ENCODE data around the gene VSTM4.

Gene VSTM4

DNA sequence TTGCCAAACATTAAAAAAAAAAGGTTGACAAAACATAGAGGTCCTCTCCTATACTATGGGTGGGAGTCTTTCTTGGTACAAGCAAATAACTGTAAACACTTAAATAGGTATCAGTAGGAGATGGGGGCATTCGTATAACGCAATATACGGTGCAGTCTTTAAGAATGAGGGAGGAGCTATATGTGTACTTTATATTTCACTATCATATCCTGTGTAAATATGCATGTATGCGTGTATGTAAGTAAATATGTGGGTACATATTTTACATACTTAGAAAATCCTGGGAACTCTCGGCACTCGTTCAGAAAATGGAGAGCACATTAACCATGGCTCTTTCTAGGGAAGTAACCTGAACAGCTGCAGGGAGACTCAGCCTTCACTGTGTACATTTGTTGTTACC, 93.6 kb downstream of the VSTM4 start:
- no peak for DNase-seq (ENCODE audit: low read depth)
- H3K4me3 ChIP-seq (ENCODE audit: low read depth, low read length), result no peak overlapping the region
- TF ChIP-seq POLR2A (IDR thresholded peaks at IDR 0.05; ENCODE audit: extremely low read depth, insufficient read length) (no peak), MYC (IDR thresholded peaks at IDR 0.05; ENCODE audit: low read depth, low read length) (no peak)
- TF ChIP-seq, protein P1, sequence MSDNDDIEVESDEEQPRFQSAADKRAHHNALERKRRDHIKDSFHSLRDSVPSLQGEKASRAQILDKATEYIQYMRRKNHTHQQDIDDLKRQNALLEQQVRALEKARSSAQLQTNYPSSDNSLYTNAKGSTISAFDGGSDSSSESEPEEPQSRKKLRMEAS (IDR thresholded peaks at IDR 0.05; ENCODE audit: low read depth, low read length), result no peak
- TF ChIP-seq, protein P2, sequence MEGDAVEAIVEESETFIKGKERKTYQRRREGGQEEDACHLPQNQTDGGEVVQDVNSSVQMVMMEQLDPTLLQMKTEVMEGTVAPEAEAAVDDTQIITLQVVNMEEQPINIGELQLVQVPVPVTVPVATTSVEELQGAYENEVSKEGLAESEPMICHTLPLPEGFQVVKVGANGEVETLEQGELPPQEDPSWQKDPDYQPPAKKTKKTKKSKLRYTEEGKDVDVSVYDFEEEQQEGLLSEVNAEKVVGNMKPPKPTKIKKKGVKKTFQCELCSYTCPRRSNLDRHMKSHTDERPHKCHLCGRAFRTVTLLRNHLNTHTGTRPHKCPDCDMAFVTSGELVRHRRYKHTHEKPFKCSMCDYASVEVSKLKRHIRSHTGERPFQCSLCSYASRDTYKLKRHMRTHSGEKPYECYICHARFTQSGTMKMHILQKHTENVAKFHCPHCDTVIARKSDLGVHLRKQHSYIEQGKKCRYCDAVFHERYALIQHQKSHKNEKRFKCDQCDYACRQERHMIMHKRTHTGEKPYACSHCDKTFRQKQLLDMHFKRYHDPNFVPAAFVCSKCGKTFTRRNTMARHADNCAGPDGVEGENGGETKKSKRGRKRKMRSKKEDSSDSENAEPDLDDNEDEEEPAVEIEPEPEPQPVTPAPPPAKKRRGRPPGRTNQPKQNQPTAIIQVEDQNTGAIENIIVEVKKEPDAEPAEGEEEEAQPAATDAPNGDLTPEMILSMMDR (IDR thresholded peaks at IDR 0.05; ENCODE audit: low read depth, low read length), result no peak

DNA sequence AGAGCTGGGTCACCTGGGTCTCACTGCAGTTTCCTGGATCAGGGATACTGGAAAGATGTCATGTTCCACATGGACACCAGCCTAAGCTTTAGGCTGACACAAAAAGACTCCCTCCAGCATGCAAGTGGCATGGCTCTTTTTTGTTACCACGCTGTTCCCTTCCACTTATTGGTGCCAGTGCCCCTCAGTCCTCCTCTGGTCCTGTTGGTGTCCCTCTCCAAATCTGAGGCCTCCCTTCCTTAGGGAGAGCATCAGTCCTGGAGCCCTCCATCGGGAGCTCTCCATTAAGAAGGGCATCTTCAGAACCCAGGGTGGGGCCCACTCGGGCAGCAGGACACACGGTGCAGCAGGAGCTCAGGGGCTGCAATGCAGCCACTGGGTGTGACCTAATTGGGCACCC, 99.6 kb downstream of the VSTM4 start:
- DNase-seq (ENCODE audit: low read depth), result no peak
- TF ChIP-seq, protein P1 (IDR thresholded peaks at IDR 0.05; ENCODE audit: low read depth, low read length), result no peak
- TF ChIP-seq, protein P2 (IDR thresholded peaks at IDR 0.05; ENCODE audit: low read depth, low read length), result no peak
- TF ChIP-seq MYC (IDR thresholded peaks at IDR 0.05; ENCODE audit: low read depth, low read length) (no peak), POLR2A (IDR thresholded peaks at IDR 0.05; ENCODE audit: extremely low read depth, insufficient read length) (no peak)
- no peak overlapping the region for H3K4me3 ChIP-seq (ENCODE audit: low read depth, low read length)

DNA sequence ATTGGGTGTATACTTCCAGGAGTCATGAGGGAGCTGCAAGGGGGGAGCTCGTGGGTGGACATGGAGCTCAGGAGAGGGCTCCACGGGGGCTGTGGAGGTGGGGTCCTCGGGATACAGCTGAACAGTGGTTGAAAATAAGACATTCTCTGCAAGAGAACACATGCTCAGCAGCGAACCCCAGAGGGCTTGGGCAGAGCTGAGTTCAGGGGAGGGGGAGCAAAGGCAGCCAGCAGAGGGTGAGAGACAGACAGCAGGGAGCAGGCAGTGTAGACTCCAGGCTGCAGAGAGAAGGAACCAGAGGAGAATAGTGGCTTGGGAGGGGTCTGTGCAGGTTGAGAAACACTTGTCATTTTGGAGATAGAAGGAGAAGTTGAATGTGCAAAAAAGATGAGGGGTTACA, 102.7 kb downstream of the VSTM4 start:
- TF ChIP-seq, protein P2 (IDR thresholded peaks at IDR 0.05; ENCODE audit: low read depth, low read length), result peak; percentile 7
- TF ChIP-seq, protein P1 (IDR thresholded peaks at IDR 0.05; ENCODE audit: low read depth, low read length), result no peak
- TF ChIP-seq POLR2A (IDR thresholded peaks at IDR 0.05; ENCODE audit: extremely low read depth, insufficient read length), result no peak
- TF ChIP-seq MYC (IDR thresholded peaks at IDR 0.05; ENCODE audit: low read depth, low read length), result no peak
- no peak overlapping the region for H3K4me3 ChIP-seq (ENCODE audit: low read depth, low read length)
- no peak for DNase-seq (ENCODE audit: low read depth)

DNA sequence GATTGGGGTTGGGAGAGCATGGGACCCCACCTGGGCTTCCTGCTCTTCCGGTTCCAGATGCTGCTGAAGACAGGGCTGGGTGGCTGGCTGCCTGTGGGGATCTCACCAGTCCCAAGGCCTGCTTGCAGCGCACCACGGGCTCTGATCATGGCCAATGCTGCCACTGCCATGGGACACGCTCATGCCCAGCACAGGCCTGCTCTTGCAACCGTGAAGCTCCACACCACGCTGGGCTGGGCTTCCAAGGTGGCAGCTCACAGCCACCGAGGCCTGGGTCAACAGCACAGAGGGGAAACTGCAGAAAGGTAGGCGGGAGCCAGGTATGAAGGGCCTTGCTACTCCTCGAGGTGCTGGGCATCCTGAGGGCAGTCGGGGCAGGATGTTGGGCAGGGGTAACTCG, 103.6 kb downstream of the VSTM4 start:
- TF ChIP-seq, protein P1 (IDR thresholded peaks at IDR 0.05; ENCODE audit: low read depth, low read length), result no peak
- TF ChIP-seq MYC (IDR thresholded peaks at IDR 0.05; ENCODE audit: low read depth, low read length) (no peak), POLR2A (IDR thresholded peaks at IDR 0.05; ENCODE audit: extremely low read depth, insufficient read length) (no peak)
- TF ChIP-seq, protein P2 (IDR thresholded peaks at IDR 0.05; ENCODE audit: low read depth, low read length), result no peak
- H3K4me3 ChIP-seq (ENCODE audit: low read depth, low read length), result no peak overlapping the region
- DNase-seq (ENCODE audit: low read depth), result no peak

DNA sequence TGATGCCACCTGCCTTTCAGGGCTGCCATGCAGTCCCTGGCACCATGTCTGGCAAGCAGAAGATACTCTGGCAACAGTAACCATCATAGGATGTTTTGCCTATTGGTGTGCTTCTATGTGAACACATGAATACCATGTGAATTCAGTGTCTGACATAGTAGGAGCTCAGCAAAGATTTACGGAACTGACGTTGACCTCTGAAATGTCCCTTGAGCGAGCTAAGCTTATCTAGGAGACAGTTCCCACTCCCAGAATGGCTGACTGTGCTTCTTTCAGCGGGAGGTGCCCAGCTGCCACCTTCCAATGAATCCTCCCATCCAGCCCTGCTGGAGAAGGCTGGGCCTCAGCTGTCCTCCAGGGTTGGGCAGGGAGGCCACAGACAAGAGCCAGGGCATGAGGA, 104.5 kb downstream of the VSTM4 start:
- no peak for DNase-seq (ENCODE audit: low read depth)
- no peak overlapping the region for H3K4me3 ChIP-seq (ENCODE audit: low read depth, low read length)
- TF ChIP-seq, protein P1 (IDR thresholded peaks at IDR 0.05; ENCODE audit: low read depth, low read length), result no peak
- TF ChIP-seq POLR2A (IDR thresholded peaks at IDR 0.05; ENCODE audit: extremely low read depth, insufficient read length) (no peak), MYC (IDR thresholded peaks at IDR 0.05; ENCODE audit: low read depth, low read length) (no peak)
- TF ChIP-seq, protein P2 (IDR thresholded peaks at IDR 0.05; ENCODE audit: low read depth, low read length), result no peak

DNA sequence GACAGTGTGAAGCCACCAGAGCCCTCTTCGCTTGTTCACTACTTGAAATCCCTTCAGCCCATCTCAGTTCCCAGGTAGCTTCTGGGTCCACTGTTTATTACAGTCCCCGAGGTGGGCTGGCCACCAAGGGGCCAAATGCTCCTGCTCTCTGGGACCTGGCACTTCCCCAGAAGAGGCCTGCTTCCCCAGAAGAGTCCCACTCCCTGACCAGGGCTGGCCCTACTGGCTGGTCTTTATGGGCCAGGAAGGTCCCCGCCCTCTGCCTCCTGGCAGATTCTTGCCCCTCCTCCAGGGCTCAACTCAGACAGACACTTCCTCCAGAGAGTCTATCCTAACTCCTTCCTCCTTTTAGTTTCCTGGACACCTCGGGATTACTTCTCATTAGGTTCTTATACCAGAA, 105.0 kb downstream of the VSTM4 start:
- no peak overlapping the region for H3K4me3 ChIP-seq (ENCODE audit: low read depth, low read length)
- TF ChIP-seq, protein P2 (IDR thresholded peaks at IDR 0.05; ENCODE audit: low read depth, low read length), result no peak
- TF ChIP-seq, protein P1 (IDR thresholded peaks at IDR 0.05; ENCODE audit: low read depth, low read length), result no peak
- TF ChIP-seq MYC (IDR thresholded peaks at IDR 0.05; ENCODE audit: low read depth, low read length) (no peak), POLR2A (IDR thresholded peaks at IDR 0.05; ENCODE audit: extremely low read depth, insufficient read length) (no peak)
- no peak for DNase-seq (ENCODE audit: low read depth)

Measured in NB4 (cell line).